NCI-H146 (cell line): Measurements from ENCODE around the gene SPDEF.
A peak's percentile ranks its signal among the peaks of the same experiment; 100 is the strongest.

ENCODE experiments used
- DNase-seq: peaks from one replicate; lab custom pipeline; 2025; lab: John Stamatoyannopoulos, UW

SPDEF gene

DNA sequence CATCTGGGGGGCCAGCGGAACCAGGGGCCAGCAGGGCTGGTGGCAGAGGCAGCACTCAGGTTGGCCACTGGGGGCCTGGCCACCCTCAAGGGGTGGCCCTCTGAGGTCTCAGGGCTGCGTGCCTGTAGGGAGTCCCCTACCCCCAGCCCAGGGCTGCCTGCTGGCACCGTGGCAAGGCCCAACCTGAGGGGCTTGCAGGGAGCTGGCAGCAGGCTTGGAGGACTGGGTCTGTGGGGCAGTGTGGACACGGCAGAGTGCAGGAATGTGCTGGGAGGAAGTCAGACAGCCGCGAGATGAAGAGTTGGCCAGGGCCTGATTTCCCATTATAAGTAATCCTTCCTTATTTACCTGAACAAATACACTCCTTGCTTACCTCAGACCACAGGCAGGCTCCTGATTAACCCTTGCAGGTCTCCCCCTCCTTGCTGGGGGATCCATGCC is at the start of gene SPDEF:
TSS of gene SPDEF (minus strand) at position 299 of the 441 bp plus-strand sequence. CDS start 11,874 bp downstream, outside the sequence.
- no peak for DNase-seq

DNA sequence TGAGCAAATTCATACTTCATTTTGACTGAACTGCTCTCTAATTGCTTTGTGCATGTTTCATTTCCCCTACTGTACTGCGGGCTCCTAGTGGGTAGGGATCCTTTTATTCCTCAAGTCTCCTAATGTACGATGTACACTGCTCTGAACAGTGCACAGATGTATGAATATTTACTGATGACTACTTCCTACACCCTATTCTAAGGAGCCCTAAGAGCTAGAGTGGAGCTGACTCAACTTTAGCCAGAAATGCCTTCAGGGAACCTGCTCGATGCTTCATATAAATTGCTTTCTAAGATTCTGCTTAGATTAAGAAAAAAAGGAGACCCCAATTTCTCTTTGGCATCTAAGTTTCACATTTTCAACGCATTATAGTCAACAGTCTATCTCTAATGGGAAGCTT is 47.6 kb upstream of the SPDEF start:
- no peak for DNase-seq

DNA sequence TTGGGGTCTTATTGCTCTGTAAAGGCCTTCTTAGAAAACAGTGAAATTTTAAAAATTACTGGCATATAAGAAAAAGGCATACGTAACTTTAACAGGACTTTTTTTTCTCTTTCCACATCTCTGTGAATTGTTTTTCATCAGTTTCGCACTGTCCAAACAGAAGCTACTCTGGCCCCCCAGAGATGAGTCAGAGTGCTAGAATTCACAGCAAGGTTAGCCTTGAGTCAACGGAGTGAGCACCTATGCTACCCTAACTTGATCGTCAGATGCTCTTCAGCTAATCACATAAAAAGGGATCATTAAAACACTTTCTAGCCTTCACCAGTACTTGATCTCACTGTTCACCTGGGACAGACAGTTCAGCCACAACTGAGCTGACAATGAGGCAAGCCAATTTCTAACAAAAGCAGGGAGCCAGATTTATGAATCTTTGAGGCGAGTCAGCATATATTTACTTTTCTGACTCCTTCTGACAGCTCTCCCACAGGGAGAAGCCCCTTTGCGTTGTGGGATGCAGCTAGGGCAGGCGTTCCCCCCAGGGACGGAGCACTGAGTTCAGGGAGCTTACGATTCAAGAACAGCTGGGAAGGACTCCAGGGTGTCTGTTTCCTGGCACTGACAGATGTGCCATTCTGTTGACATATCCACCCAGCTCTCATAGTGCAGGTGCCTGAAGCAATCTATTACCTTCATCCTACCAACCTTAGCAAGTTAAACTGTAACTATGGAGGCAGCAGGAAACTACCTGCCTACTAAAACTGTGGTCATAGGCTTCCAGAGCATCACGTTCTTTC is 46.4 kb upstream of the SPDEF start:
- peak; percentile 24 for DNase-seq

DNA sequence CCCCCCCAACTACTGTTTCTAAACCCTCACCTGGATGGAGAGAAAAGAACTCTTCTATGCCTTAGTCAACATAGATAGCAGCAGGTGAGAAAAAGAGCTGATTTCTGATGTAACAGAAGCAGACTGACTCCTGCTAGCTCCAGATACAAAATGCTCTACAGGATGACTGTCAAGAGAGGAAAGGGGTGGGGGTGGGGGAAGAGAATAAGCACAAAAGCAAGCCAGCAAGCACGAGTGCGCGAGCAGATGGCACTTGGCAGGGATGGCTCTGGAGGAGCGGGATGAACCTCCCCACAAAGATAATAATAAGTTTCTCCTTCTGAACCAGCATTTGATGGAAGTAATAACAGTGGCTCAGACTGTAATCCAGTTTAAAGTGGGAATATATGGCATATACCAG is 45.6 kb upstream of the SPDEF start:
- peak; percentile 80 for DNase-seq

DNA sequence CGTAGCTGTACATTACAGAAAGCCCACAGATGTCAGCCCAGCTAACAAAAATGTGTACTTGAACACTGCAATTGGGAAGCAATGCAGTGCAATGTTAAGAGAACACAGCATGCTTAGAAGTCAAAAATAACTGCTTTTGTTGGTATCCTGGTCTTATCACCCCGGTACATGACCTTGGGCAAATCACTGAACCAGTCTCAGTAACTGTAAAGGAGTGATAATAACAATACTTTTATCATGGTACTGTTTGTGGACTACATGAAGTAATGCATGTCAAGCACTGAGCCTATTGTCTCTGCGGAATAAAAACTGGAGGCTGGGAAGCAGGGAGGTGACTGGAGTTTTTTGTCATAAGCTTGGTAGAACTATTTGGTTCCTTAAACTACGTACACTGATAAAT is 44.7 kb upstream of the SPDEF start:
- DNase-seq = no peak

DNA sequence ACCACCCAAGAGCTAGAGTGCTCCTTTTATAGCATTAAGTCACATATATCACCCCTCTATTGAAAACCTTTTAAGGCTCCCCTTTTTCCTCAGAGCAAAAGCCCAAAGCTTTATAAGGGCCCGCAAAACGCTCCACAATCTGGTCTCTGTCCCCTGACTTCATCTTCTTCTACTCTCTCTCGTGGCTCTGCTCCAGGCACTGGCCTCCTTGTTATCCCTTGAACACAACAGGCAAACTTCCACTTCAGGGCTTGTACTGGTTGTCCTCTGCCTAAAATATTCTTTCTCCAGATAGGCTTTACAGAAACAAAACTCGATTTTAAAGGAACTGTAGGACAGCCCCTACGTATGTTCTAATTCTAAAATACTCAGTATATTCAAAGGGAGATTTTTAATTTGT is 44.0 kb upstream of the SPDEF start:
- no peak for DNase-seq

DNA sequence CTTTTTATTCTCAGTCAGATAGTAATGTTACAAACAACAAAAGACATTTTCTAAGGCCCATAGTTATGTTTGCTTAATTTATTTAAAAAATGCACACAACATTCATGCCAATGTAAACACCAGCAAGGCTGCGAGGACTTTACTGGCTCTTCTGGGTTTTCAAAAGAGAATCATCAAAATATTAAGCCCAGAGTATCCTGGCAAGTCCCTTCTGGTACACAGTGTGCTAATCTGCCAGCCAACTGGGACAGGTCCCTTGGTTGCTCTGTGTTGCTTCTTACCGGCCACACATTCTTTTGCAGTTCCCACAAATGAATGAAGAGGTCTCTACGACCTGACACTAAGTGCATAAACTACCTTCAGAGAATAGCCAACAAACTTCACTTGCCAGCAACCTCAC is 42.6 kb upstream of the SPDEF start:
- DNase-seq = no peak

DNA sequence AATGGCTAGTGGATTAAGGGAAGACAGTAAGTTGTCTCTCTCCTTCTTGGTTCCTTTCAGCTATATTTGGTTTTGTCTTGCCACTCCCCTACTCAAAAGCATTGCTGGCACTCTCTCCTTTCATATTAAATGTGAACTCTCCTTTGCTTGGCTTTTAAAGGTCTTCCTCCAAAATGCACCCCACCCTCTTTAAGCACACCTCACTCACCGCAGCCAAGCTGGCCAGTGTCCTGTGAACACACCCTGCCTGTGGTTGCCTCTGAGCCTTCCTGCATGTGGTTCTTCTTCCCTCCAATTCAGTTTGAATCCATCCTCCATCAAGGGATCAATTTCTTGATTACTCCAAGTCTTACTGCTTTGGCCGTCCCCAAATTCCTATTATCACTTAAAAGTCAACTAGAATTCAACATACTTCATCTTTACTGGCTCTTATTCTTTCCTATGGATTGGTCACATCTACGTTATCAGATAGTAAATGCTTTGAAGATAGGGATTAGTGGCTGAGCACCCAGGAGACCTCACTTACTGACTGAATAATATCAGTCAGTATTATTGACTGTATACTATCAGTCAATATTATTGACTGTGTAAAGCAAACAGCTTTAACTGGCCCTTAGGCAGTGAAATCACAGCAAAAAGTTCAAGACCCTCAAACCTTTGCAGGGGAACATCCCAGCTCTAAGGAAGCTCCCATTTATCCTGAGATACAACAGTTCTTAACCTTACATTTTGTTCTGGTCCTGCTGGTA is 41.6 kb upstream of the SPDEF start:
- DNase-seq = no peak

DNA sequence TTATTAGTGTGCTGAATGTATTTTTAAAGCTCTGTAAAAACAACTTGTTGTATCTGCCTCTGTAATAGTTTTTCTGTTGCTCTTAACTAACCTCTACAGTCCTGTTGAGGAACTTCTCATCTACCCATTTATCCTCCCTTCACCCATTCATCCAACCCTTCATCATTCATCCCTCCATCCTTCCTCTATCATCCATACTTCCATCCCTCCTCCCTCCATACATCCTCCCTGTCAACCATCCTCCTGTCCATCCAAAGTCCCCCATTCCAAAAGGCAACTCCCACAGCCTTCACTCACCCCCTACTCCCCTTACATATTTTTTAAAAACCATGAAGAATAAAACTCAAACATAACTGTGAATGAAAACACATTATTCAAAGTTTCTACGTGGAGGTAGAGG is 40.7 kb upstream of the SPDEF start:
- DNase-seq = no peak

DNA sequence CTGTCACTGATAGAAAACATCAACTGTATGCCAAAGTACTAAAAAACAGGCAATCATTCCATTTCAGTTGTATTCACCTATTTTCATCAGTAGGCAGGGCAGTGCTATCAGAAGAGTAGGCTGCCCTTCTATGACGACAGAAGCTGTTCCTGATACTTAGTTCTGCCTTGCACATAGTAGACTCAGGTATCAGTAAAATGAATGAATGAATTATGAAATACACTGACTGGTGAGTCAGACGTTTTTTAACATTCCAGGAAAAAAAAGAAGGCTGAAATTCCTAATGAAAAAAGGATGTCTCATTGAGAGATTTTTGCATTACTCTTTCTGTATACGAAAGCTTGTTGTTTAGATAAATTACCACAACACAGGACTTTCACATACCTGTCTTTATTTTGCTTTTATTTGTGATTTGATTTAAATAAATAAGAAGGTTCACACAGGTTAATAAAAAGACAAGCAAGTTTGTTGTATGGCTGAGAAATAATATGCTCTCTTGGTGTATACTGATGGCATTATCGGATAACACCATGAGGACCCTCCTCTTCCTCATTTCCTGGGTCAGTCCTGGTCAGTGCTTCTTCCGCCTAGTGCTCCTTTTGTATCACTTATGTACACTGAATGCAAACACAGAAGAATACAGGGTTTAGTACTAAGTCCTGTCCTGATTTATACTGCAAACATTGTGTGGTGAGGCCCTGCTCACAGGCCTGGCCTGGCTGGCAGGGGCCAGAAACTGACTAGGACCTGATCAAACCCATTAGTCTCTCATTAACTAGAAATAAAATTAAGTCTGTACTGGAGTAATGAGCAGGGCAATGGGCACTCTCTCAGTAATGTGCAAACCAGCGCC is 39.4 kb upstream of the SPDEF start:
- DNase-seq = no peak

DNA sequence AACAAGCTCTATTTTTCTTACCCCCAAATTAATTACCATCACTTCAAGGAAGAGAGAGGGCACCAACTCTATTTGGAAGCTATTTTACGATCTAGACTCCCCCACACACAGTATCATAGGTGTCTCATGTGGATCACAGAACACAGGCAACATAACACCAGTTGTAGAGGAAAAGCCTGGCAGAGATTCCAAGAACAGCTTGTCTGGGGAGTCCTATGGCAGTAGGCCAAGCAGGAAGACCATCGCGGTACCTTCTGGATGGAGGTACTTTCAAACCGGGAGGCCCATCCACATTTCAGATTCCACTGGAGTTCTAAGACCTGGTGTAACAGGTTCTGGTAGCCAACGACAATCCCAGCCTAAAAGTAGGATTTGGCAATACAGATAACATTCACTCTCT is 37.6 kb upstream of the SPDEF start:
- DNase-seq = no peak

DNA sequence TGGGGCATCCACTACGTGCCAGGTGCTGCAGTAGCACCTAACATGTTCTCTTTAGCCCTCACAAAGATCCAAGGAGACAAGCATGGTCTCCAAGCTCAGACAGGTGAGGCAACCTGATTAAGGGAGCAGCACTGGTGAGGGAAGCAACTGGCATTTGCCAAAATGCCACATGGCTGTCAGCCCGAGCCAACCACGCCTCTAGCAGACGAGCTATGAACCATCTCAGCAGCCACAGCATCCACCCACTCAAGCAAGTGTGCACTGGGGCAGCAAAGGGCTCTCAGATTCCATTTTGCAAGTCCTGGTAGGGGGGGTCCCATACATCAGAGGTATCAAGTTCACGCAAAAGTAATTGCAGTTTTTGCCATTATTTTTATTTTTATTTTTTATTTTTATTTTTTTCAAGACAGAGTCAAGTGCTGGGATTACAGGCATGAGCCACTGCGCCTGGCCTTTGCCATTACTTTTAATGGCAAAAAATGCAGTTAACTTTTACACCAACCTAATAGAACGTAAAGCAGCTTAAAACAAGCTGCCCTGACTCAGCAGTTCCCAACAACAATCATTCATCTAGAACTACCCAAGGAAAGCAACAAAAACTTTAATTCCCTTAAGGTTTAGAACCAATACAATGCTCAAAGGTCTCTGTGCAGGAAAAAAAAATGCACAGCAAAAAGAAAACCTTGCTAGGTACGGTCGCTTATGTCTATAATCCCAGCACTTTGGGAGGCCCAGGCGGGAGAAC is 36.3 kb upstream of the SPDEF start:
- DNase-seq = no peak

DNA sequence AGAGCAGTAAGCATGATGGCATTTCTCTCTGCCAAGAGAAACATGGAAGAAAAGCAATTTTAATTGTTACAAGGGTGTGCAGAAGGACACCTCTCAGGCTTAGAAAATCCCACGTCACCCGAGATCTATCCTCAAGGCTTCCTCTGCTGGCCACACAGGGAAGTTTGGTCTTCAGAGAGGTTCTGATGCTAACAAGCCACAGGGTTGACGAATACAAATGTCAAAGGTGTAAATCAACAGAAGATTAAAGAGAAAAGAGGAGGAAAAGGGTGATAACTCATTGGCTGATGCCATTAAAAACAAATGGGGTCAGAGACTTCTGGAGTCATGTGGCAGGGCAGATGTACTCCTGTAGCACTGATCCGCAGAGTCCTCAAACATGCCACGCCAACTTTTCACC is 33.6 kb upstream of the SPDEF start:
- no peak for DNase-seq

DNA sequence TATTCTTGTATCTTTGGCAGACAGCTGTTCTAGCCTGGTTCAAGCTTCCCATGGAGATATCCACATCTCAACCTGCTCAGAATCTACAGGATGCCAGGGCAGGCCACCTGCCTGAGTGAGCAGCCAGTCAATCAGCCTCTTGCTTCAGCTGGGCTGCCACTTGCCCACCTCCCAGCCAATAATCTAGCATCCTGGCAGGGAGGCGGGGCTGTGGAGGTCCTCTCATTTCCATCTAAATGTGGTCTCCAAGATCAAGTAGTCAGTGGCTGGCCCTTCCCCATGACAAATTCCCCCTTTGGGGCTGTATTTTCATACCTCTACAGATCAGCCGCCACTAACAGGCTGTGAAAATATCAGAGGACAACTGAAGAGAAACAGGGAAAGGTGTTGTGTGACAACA is 33.0 kb upstream of the SPDEF start:
- no peak for DNase-seq

DNA sequence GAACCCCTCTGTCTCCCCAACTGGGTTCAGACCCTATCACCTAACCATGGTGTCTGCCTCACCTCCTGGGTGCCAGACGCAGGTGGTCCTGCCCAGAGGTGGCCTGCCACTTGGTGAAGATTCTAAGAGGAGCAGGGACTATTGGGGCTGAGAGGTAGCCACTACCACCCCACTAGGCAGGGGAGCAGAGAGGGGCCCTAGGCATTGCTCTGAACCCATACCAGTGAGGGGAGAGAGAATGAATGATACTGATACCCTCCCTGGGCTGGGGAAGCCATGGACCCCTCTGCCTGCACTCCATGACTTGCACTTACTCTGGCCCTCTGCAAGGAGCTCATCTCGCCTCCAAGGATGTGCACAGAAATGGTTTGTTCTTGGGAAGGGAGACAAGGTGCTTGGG is 31.7 kb upstream of the SPDEF start:
- DNase-seq = no peak

DNA sequence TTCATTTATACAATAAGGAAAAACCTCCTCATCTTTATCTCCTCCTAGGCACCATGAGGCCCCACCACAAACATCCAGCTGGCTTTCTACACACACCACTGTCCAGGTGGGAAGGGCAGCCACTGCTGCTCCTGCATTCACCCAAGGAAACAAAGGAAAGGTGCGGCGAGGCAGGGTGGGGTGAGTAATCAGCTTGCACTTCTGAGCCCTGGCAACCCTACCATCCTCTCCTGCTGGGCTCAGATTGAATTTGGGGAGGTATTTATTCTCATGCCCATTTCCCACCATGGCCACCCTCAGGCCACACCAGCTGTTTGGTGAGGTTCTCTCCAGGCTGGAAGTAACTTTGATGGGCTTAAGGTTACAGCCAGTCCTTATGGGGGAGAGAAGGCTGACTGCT is 31.2 kb upstream of the SPDEF start:
- DNase-seq = peak; percentile 73

DNA sequence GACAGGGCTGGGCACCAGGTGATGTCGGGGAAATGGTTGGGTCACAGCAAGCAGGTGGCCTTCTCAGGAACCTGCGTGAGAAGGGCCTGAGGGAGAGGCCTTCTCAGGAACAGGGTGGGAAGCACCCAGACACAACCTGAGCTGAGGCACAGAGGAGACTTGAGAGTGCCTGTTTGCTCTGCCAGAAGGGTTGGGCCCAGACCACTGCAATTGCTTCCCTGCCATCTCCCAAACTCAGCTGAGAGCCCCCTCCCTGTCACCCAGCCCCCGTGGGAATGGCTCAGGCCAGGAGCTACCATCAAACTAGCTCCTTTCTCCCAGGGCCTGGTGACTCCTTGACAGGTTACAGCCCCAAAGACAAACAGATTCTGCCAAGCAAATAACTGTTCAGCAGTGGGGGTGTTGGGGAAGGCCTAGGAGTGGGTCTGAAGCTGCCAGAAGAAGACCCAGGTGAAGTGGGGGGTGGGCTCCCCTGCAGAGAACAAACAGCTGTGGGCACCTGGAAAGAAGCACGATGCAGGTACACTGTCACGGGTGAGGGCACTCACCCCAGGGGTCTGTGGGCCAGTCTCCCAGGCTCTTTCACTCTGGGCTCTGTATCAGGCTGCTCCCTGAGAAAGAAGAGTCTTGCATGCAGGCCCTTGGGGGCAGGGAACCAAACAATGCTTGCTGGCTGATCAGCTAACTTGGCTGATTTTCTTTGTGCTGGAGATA is 30.4 kb upstream of the SPDEF start:
- DNase-seq = peak; percentile 68

DNA sequence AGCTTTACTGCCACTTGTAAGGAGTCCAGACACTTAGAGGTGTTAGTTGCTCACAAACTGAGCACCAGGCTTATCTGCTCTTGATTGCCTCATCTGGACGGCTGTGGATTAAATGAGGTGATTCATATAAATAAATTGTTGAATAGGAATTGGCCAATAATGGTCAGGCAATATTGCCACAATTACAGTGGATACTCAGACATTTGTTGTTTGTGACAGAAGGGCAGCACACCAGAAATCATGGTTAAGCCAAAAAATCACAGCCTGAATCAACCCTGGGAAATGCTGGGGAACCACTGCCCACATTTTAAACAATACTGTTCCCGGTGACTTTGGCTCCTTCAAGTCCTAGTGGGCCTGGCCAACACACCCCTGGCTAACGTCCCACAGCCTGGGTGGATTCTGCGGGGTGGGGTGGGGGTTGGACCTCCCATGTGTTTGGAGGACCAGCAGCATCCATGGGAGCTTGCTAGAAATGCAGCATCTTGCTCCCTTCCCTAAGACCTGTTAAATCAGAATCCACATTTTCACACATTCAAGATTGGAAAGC is 29.5 kb upstream of the SPDEF start:
- DNase-seq = no peak

DNA sequence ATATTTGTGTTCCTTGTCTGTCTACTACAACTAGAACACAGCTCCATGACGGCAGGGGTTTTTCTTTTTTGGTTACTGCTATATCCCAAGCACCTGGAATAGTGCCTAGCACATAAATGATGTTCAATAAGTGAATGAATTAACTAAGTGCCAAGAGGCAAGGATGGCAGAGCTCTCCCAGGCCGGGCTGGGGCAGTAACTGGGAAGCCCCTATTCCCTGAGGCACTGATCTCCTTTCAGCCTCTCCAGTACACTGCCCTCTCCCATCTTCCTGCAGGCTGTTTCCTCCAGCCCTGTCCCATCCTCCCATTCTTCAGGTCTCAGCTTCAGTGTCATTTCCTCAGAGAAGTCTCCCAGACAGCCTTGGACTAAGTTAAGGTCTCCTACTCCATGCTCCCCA is 29.0 kb upstream of the SPDEF start:
- no peak for DNase-seq

DNA sequence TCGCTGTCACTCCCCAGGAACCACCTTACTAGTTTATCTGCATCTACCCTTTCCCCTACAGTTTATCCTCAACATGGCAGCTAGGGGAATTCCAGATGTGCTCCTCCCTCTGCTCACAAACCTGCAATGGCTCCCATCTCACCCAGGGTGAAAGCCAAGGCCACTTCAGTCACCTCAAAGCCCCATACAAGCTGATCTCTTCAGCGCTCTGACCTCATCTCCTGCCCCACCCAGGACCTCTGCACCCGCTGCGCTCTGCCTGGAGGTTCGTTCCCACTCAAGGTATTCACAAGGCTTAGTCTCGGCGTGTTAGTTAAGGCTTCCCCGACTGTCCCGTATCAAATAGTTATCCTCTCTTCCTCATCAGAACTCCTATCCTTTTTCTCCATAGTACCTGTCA is 28.6 kb upstream of the SPDEF start:
- DNase-seq = no peak
